ENCODE results near the gene PRR36.

- TF ChIP-seq CTCF (IDR thresholded peaks at IDR 0.05) (no peak), POLR2A (IDR thresholded peaks at IDR 0.05) (no peak)
Observed at GRCh38 chr19:7907122-7907521, 32.9 kb upstream of the PRR36 start.

All from adrenal gland (tissue), 5 donors.